ENCODE results near the gene RBM38. TPM values are rescaled to one million over a fixed set of nuclear protein-coding genes. Genes with fewer than 3 reads are reported as not detected.

The RBM38 gene
- total and polyA plus RNA-seq, 2 of the 13 experiments (the other 11 are each of a cell fraction or from before 2014, with no cell fraction given): 24.2 to 34.2 TPM

- peaks cover 66% of the 10 kb centered on the region for H3K4me1 ChIP-seq (ENCODE audit: insufficient read depth, low read length)
- WGBS (ENCODE audit: low lambda C conversion rate): 58% methylated on average over 14 of the region's 14 CpGs
- ChIA-PET CTCF (ENCODE audit: low intra/inter-chr PET ratio, low total read pairs) (interaction anchor here (1.2 kb wide), 1 partner anchor 52 kb away, joined by 4 read pairs; no protein-coding TSS in a partner anchor), POLR2A (interaction anchor here (1.3 kb wide), 1 partner anchor 44 kb away, joined by 3 read pairs; no protein-coding TSS in a partner anchor)
- intact Hi-C loops (cut with micrococcal nuclease; ENCODE audit: unreplicated experiment) (no loop called here), in situ Hi-C loops (cut with HindIII; ENCODE audit: extremely low pct_ligation_motif_present, low pct_unique_long_range_greater_than_20kb) (no loop called here)
- TF ChIP-seq CEBPB (IDR thresholded peaks at IDR 0.05; ENCODE audit: borderline replicate concordance, low read depth, low read length) (peak; percentile 12; the same call in 1 of the 2 replicates), NPAS2 (CRISPR knock-in tag; IDR thresholded peaks at IDR 0.05; ENCODE audit: borderline replicate concordance) (no peak), ZBTB33 (CRISPR knock-in tag; IDR thresholded peaks at IDR 0.05) (0 out of 2 replicates have a peak, but pooled peaks have one; percentile 6), ZKSCAN1 (IDR thresholded peaks at IDR 0.05; ENCODE audit: low read length) (no peak), NONO (IDR thresholded peaks at IDR 0.05) (no peak), NONO (CRISPR knock-in tag; conservative IDR thresholded peaks at IDR 0.05) (no peak), POLR2A (IDR thresholded peaks at IDR 0.05; ENCODE audit: insufficient read depth in 1 of 2, low read depth in 2 of 2, low read length in 2 of 2) (no peak), JARID2 (CRISPR knock-in tag; IDR thresholded peaks at IDR 0.05; ENCODE audit: insufficient replicate concordance) (no peak), SALL2 (CRISPR knock-in tag; IDR thresholded peaks at IDR 0.05) (no peak)
- DNase-seq (ENCODE audit: low spot score): no peak
- no peak overlapping the region for H2AFZ ChIP-seq (ENCODE audit: low read length)
- FAIRE-seq: no peak
- no peaks in the 10 kb centered on the region for H3K79me2 ChIP-seq (ENCODE audit: insufficient read depth, low read length)
- no peak overlapping the region for H3K27ac ChIP-seq (ENCODE audit: extremely low read length, insufficient read depth, low read length)
- no peak for ATAC-seq
- H3K9ac ChIP-seq (ENCODE audit: insufficient read depth, low read depth, low read length): no peak overlapping the region
- no TSS peak for BruUV-seq (replicated peaks)
- H3K4me3 ChIP-seq (replicated peaks in 1 of 3; ENCODE audit: insufficient read depth in 1 of 3, low read depth in 2 of 3, low read length in 3 of 3): no peak overlapping the region
- H3K9me3 ChIP-seq (ENCODE audit: low read length): no peaks in the 10 kb centered on the region
- H3K36me3 ChIP-seq (replicated peaks in 1 of 2; ENCODE audit: control insufficient read depth in 1 of 2, insufficient read depth in 2 of 2, low read length in 2 of 2): no peaks in the 10 kb centered on the region
- H3K27me3 ChIP-seq (ENCODE audit: control insufficient read depth in 1 of 2, insufficient read depth in 2 of 2, low read length in 2 of 2): peaks cover 2 to 31% of the 10 kb centered on the region in 2 experiments
- H3K4me2 ChIP-seq (ENCODE audit: low read depth, low read length): no peak overlapping the region
- no peaks in the 10 kb centered on the region; the same call in 1 of the 2 replicates for H4K20me1 ChIP-seq (ENCODE audit: insufficient read depth, low read length)
Measured at GRCh38 chr20:57433657-57434389, 42.6 kb downstream of the RBM38 start.
